Central memory CD8-positive, alpha-beta T cell (primary cell): Measurements from ENCODE around the gene SORL1-AS1.

Source experiments
- ATAC-seq: fragments of 150-1000 bp; cut with Tn5 transposase; replicated peaks from 2 replicates; pipeline ENCODE4 v1.10.0; 2022; ENCODE audit warnings: mild to moderate bottlenecking, moderate FRiP score, moderate number of reproducible peaks; ENCODE audit not compliant: poor library complexity, severe bottlenecking; ENCODE audit errors: extremely low read depth
- DNase-seq, 2 donors: peaks; one replicate each; pipeline ENCODE4 v3.0.0; 2021; ENCODE audit warnings: low spot score in 2 of 2
- H3K27ac Mint-ChIP-seq: one replicate; pipeline ENCODE4 v1.8.0; 2022; ENCODE audit warnings: low read depth, mild to moderate bottlenecking, moderate library complexity, mixed read lengths
- H3K27me3 Mint-ChIP-seq: one replicate; pipeline ENCODE4 v1.8.0; 2022; ENCODE audit warnings: mixed read lengths
- H3K36me3 Mint-ChIP-seq: one replicate; pipeline ENCODE4 v1.8.0; 2022; ENCODE audit warnings: mild to moderate bottlenecking, moderate library complexity, mixed read lengths; ENCODE audit not compliant: insufficient read depth
- H3K4me1 Mint-ChIP-seq: one replicate; pipeline ENCODE4 v1.8.0; 2022; ENCODE audit warnings: mixed read lengths
- H3K4me3 Mint-ChIP-seq: one replicate; pipeline ENCODE4 v1.8.0; 2022; ENCODE audit warnings: mild to moderate bottlenecking, moderate library complexity, mixed read lengths
- H3K9me3 Mint-ChIP-seq: one replicate; pipeline ENCODE4 v1.8.0; 2022; ENCODE audit warnings: mixed read lengths

The SORL1-AS1 gene

DNA sequence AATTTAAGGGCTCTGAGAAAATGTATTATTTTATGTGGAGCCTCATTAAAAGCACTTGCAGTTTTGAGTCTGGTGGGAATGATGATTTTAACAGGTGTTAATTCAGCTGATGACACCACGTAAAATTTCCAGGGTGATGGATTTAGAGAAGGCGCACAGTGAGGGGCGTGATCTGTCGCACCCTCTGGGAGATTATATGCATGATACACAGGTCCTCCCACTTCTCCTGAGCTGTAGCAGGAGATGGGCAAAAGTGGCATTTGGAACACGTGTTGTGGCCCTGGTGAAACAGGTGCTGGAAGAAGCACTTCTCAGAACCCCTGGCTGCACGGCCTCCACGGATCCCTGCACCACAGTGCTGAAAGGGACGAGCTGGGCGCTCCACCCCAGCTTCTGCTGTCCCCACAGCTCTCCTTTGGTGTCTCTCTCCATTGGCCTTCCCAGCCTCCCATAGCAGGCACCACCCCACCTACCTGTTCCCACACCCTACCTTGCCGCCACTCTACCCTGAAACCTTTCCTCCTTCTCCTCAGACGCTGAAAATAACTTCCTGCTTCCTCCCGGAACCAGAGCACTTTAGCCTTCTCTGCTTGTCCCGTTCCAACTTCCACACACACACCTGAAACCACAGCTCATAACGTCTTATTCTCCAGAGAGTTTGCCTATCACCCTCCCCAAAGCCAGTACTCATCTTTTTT is 7.5 kb downstream of the SORL1-AS1 start:
- DNase-seq (no peak), ATAC-seq (no peak)
- Mint-ChIP-seq H3K4me1 (peaks cover 38% of the 10 kb centered on the region), H3K9me3 (no peaks in the 10 kb centered on the region), H3K27ac (peak overlapping the region; percentile 75), H3K27me3 (no peaks in the 10 kb centered on the region), H3K36me3 (peaks cover 8% of the 10 kb centered on the region), H3K4me3 (no peak overlapping the region)

DNA sequence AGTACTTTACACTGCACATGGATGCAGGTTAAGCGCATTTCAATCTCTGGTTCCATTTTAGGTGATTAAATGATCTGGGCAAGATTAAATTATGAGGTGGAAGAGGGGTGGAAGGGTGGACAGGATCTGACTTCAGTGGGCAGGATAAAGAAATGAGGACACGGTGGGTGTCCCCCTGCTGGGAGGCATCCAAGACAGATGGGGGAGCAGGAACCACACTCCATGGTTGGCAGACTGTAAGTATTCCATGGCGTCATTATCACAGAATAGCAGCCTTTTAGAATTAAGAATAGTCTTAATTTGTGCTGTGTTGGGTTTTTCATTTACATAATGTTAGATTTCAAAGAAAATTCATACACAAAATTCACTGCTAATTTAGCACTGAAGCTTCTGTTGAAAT is 8.2 kb downstream of the SORL1-AS1 start:
- Mint-ChIP-seq H3K9me3 (no peaks in the 10 kb centered on the region), H3K4me3 (no peak overlapping the region), H3K27me3 (no peaks in the 10 kb centered on the region), H3K36me3 (peaks cover 8% of the 10 kb centered on the region), H3K27ac (no peak overlapping the region), H3K4me1 (peaks cover 31% of the 10 kb centered on the region)
- DNase-seq (no peak), ATAC-seq (no peak)

DNA sequence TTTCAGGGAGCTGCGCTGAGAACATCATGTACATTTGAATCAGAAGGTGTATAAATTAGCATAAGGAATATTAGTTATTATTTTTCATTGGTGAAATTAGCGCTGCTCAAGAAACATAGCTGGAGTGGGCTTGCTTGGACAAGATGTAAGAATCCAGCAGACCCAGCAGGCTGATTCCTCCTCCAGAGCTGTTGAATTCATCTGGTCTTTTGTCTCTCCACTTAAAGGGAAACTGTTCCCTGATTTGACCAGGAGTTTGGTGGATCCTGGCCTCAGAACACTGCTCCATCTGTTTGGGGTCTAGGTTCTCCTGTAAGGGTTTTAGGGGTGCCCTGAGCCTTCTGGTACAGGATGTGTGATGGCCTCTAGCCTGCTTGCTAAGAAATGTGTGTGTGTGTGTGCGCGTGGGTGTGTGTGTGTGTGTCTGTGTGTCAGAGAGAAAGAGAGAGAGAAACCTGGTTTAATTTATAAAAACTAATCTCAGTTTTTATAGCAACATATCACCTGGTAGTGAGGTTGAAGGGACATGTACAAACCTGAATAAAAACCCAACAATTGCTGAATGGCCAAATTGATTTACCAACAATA is 9.0 kb downstream of the SORL1-AS1 start:
- Mint-ChIP-seq H3K4me1 (peaks cover 25% of the 10 kb centered on the region), H3K4me3 (no peak overlapping the region), H3K36me3 (peaks cover 6% of the 10 kb centered on the region), H3K27ac (no peak overlapping the region), H3K9me3 (no peaks in the 10 kb centered on the region), H3K27me3 (no peaks in the 10 kb centered on the region)
- ATAC-seq (no peak), DNase-seq (no peak)

DNA sequence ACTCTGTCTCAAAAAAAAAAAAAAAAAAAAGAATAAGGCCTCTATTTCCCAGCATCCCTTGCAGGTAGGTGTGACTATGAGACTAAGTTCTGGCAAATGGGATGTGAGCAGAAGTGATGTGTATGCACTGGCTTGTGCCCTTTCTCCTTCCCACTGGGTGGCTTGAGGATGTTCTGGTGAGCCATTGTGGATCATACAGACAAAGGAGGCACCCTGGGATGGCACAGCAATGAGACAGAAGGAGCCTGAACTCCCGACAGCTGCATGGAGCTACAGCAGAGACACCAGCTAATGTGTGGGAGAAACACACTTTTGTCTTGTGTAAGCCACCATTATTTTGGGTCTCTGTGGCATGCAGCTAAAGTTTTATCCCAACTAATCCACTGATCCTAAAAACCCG is 11.2 kb downstream of the SORL1-AS1 start:
- H3K9me3 Mint-ChIP-seq, result no peaks in the 10 kb centered on the region
- peaks cover 12% of the 10 kb centered on the region for H3K4me1 Mint-ChIP-seq
- peaks cover 5% of the 10 kb centered on the region for H3K36me3 Mint-ChIP-seq
- no peak overlapping the region for H3K27ac Mint-ChIP-seq
- ATAC-seq (no peak), DNase-seq (no peak)
- no peak overlapping the region for H3K4me3 Mint-ChIP-seq
- no peaks in the 10 kb centered on the region for H3K27me3 Mint-ChIP-seq

DNA sequence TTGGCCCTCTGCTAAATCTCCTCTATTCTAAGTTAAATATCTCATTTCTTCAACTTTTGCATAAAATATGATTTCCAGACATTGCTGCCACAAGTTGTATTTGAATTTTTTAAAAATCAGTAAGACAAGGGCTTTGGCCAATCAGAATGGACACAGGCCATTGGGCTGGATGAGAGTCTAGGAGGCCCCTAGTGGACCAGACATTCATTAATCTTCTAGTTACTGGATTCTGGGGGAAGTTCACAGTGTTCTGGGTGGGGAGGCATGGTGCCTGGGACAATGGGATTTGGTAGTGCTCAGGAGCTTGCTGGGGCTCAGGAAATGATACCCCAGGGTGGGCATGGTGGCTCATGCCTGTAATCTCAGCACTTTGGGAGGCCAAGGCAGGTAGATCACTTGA is 13.0 kb downstream of the SORL1-AS1 start:
- Mint-ChIP-seq H3K27me3 (no peaks in the 10 kb centered on the region), H3K9me3 (no peaks in the 10 kb centered on the region), H3K27ac (no peak overlapping the region), H3K36me3 (peaks cover 4% of the 10 kb centered on the region), H3K4me3 (no peak overlapping the region), H3K4me1 (peaks cover 18% of the 10 kb centered on the region)
- DNase-seq, result no peak
- no peak for ATAC-seq

DNA sequence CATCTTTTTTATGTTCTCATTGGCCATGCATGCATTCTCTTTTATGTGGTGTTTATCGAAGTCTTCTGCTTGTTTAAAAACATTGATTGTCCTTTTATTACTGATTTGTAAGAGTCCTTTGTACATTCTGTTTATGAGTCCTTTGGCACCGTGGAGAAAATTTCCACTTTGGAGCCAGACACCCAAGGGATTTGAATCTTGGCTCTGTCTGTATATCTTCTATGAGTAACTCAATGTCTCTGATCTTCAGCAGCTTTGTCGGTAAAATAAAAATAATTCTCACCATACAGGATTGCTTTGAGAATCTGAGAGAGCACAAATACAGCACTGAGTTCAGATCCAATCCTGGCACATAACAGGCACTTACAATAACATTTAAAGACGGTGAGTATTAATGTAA is 13.4 kb downstream of the SORL1-AS1 start:
- Mint-ChIP-seq H3K27ac (no peak overlapping the region), H3K27me3 (no peaks in the 10 kb centered on the region), H3K4me1 (peaks cover 18% of the 10 kb centered on the region), H3K9me3 (no peaks in the 10 kb centered on the region), H3K36me3 (peaks cover 5% of the 10 kb centered on the region), H3K4me3 (no peak overlapping the region)
- DNase-seq, result no peak
- no peak for ATAC-seq

DNA sequence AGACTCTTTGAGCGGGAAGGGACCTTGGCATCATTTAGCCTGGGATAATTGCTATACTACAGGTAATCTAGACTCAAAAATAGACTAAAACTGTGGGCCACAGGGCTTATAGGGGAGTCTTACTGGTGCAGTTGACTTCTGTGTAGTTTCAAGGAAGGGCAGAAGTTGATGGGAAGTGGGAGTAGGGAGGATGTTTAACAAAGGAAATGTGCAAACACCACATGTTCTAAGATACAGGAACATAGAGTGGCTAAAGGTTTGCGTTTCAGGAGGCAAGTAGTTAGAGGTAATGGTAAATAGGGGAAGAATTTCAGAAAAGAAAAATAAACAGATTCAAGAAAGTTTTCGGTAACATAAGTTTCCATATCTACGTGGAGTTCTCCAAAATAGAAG is 15.1 kb downstream of the SORL1-AS1 start:
- H3K36me3 Mint-ChIP-seq, result peaks cover 4% of the 10 kb centered on the region
- DNase-seq, result no peak
- H3K27me3 Mint-ChIP-seq, result no peaks in the 10 kb centered on the region
- H3K4me1 Mint-ChIP-seq, result peaks cover 18% of the 10 kb centered on the region
- H3K27ac Mint-ChIP-seq, result no peak overlapping the region
- no peak for ATAC-seq
- H3K4me3 Mint-ChIP-seq, result no peak overlapping the region
- H3K9me3 Mint-ChIP-seq, result no peaks in the 10 kb centered on the region

DNA sequence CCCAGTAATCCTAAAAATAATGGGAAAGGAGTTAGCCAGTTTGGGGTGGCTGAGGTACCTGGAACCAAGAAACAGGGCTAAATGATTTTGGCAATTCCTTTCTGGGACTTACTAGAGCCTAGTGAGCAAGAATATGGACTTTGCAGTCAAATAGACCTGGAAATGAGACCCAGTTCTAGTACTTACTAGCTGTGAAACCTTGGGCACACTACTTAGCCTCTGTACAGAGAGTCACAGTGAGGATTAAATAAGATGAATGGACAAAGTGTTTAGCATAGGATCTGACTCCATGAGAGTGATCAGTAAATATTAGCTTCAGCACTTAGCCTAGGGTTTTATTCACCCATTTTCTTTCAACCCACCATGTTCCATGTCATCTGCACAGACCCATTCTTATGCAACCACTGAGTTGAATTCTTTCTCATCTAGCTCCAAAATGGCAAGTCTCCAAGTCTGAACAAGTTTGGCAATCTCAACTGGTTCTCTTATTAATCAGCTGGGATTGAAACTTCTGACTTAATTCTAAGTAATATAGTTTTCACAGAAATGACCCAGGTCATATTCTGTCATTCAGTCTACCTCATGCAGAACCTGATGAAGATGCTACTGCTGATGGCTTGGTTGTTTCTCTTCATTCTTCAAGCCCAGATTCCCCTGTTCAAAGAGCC is 15.6 kb downstream of the SORL1-AS1 start:
- Mint-ChIP-seq H3K4me3 (no peak overlapping the region), H3K9me3 (no peaks in the 10 kb centered on the region), H3K4me1 (peaks cover 18% of the 10 kb centered on the region), H3K27ac (no peak overlapping the region), H3K27me3 (no peaks in the 10 kb centered on the region), H3K36me3 (peaks cover 4% of the 10 kb centered on the region)
- DNase-seq (no peak), ATAC-seq (no peak)

DNA sequence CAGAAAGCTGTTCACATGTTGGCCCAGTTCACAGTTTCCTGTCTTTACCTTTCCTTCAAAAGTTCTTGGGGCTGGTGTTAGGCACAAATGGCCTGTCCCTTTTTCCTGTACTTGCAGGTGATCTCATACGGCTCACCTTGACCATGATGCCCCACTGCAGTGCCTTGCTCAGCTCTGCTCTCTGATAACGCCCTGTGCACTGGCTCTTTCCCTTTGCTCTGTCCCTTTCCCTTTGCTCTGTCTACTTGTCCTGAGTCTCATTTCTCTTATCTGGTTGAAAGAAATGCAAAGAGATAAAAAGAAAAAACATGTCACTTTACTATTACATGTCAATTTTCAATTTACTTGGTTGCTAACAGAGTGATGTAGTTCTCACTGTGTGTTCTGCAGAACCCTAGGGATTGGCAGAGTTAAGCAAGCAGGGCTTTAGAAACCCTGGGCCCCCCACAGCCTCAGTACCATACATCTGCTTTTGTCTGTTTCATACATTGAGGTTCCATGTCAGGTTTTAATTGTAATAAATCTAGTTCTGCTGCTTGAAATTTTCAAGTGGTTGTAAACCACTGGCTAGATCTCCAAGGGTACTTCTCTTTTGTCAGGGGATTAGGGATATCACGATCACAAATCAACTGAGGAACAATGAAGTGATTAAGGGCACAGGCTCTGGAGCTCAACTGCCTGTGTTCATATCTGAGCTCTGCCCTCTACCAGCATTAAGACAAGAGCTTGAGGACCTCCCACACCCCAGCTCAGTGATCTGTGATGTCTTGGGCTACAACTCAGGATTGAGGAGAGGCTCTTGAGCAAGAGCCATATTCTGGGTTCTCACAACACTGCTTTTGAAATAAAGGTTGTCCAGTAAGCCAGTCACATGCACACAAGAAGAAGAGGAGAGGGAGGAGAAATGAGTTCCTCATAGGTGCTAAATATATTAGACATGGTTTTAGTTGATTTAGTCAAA is 16.9 kb downstream of the SORL1-AS1 start:
- H3K4me1 Mint-ChIP-seq, result peaks cover 18% of the 10 kb centered on the region
- no peak for DNase-seq
- ATAC-seq, result no peak

DNA sequence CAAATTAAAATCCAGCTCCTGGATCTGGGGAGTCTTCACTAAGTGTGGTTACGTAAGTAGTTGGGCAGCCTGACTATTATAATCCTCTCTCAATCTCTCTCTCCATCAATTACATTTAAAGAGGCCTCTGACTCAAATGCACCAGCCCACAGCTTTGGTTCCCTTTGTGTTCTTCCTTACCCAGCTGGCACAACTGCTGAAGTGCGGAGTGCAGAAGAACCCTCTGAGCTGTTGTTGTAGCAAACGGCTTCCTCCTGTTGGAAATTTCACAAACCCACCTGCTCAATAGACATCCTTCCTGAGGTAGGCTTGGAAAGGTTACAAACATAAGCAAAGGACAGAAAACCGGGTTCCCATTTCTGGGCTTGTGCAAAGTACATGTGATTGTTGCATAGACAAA is 17.6 kb downstream of the SORL1-AS1 start:
- ATAC-seq (no peak), DNase-seq (no peak)
- no peaks in the 10 kb centered on the region for H3K9me3 Mint-ChIP-seq
- peaks cover 5% of the 10 kb centered on the region for H3K36me3 Mint-ChIP-seq
- no peaks in the 10 kb centered on the region for H3K27me3 Mint-ChIP-seq
- no peak overlapping the region for H3K27ac Mint-ChIP-seq
- peaks cover 18% of the 10 kb centered on the region for H3K4me1 Mint-ChIP-seq
- H3K4me3 Mint-ChIP-seq, result no peak overlapping the region

More for the DNA sequence above, 16.9 kb downstream of the SORL1-AS1 start:
- H3K4me3 Mint-ChIP-seq, result no peak overlapping the region
- no peaks in the 10 kb centered on the region for H3K27me3 Mint-ChIP-seq
- no peaks in the 10 kb centered on the region for H3K9me3 Mint-ChIP-seq
- peaks cover 4% of the 10 kb centered on the region for H3K36me3 Mint-ChIP-seq
- H3K27ac Mint-ChIP-seq, result no peak overlapping the region

DNA sequence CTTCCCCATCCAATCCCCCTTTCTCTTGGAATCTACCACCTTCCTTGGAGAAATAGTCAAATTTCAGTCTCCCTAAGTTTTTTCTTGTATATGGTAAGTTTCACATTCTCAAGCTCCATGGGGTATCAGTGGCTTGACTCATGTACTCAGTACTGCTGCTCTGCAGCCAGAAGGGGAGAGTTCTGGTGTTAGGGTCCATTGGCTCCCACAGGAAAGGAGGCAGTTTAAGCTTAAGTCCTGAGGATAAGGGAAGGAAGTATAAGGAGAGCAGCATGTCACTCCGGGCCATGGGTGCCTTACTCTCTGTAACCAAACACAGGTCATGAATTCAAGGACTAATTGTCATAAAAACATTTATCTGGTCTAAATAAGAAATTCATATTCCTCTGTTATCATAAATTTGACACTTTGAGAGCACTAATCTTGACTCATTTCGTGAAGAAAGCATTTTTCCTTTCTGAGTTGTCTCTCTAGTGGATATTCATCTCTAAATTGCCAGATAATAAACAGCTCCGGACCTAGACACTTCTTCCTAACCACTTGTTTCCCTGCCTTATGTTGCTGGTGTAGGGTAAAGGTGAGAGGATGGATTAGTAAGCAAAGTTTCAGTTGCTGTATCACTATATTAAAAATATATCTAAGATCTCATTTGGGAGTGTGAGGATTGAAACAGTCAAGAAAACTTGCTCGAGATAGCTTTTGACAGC is 20.8 kb downstream of the SORL1-AS1 start:
- H3K4me3 Mint-ChIP-seq, result no peak overlapping the region
- H3K4me1 Mint-ChIP-seq, result peaks cover 20% of the 10 kb centered on the region
- H3K36me3 Mint-ChIP-seq, result peaks cover 5% of the 10 kb centered on the region
- no peaks in the 10 kb centered on the region for H3K9me3 Mint-ChIP-seq
- DNase-seq (no peak), ATAC-seq (no peak)
- H3K27me3 Mint-ChIP-seq, result no peaks in the 10 kb centered on the region
- no peak overlapping the region for H3K27ac Mint-ChIP-seq

DNA sequence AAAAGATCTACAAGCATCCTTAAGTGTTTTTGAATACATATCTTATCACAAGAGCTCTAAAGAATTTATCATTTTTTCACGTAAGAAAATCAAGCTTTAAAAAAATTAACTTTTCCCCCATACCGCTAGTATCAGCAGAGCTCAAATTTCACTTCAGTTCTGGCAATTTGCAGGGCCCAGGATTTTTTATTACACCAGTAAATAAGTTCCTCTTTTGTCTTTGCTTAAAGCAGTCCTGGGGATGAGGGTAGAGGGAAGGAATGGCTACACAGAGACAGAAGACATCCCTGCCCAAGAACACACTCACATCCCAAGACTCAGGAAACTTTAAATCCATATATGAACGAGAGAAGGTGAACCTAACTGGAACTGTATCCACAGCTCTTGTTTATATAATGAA is 23.2 kb downstream of the SORL1-AS1 start:
- ATAC-seq (no peak), DNase-seq (no peak)
- no peaks in the 10 kb centered on the region for H3K9me3 Mint-ChIP-seq
- H3K27me3 Mint-ChIP-seq, result no peaks in the 10 kb centered on the region
- H3K36me3 Mint-ChIP-seq, result peaks cover 2% of the 10 kb centered on the region
- H3K4me1 Mint-ChIP-seq, result peaks cover 5% of the 10 kb centered on the region
- no peak overlapping the region for H3K27ac Mint-ChIP-seq
- H3K4me3 Mint-ChIP-seq, result no peak overlapping the region
